ENCODE measurements around the gene JHY.

- TF ChIP-seq EZH2 (IDR thresholded peaks at IDR 0.05): no peak
- TF ChIP-seq FOXP2 (optimal IDR thresholded peaks at IDR 0.05; ENCODE audit: control extremely low read depth, extremely low read length, insufficient read depth): no peak
- TF ChIP-seq POLR2AphosphoS5 (IDR thresholded peaks at IDR 0.05; ENCODE audit: borderline replicate concordance, low read depth, low read length): no peak
Measured at GRCh38 chr11:122998727-122999366, 116.3 kb downstream of the JHY start.

Data from SK-N-MC (cell line).